ENCODE measurements around the gene IGFL4.

The IGFL4 gene

DNA sequence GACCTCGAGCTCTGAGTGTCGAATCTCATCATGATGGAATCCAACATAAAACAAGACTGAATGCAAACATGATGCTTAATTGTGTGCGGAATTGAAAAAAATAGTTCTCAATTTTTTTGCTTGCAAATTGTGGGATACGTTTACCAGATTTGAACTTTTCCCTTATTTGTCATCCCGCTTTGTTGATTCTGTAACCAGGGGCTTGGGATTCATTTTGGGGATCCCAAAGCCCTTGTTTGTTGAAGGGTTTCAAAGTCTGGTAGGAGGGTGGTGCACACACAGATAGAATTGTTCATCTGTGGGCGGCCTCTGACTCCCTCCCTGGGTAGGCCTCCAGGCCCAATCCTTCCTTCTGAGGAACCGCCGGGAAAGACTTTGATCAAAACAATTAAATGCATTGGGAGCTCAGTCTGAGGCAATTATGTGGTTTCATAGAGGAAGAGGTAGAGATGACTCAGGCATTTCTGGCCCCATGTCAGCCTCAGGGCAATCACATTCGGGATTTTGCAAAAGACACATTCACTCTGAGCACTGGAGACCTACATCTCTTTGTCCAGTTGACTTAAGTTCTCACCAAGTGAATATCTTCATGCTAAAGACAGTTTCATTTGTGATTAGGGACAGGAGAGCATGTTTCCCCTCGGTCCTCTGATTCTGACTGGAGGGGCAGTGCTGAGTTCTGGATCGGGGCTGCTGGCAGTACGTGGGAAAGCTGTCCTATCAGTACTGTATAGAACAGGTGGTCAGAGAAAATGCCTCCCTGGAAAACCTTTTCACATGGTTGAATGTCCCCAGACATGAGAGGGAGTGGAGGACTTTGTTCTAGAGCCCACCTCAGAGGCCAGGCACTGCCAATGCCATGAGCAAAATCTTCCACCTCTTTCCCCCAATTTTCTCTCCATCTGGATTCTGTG lies 27.8 kb upstream of the IGFL4 start (continued):
- TF ChIP-seq, protein P1, sequence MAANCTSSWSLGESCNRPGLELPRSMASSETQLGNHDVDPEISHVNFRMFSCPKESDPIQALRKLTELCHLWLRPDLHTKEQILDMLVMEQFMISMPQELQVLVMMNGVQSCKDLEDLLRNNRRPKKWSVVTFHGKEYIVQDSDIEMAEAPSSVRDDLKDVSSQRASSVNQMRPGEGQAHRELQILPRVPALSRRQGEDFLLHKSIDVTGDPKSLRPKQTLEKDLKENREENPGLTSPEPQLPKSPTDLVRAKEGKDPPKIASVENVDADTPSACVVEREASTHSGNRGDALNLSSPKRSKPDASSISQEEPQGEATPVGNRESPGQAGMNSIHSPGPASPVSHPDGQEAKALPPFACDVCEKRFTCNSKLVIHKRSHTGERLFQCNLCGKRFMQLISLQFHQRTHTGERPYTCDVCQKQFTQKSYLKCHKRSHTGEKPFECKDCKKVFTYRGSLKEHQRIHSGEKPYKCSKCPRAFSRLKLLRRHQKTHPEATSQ (tag by site-specific recombination; IDR thresholded peaks at IDR 0.05): no peak
- TF ChIP-seq CTCF (tag by site-specific recombination; IDR thresholded peaks at IDR 0.05): no peak
- no peak for TF ChIP-seq TRIM28 (IDR thresholded peaks at IDR 0.05; ENCODE audit: borderline replicate concordance, low read length)
- TF ChIP-seq KLF16 (tag by site-specific recombination; IDR thresholded peaks at IDR 0.05): no peak
- peak; percentile 48 for TF ChIP-seq ZBTB17 (tag by site-specific recombination; IDR thresholded peaks at IDR 0.05)
- TF ChIP-seq ZNF777 (tag by site-specific recombination; IDR thresholded peaks at IDR 0.05; ENCODE audit: borderline replicate concordance): no peak
- no peak for TF ChIP-seq ZNF48 (tag by site-specific recombination; IDR thresholded peaks at IDR 0.05)
- no peak for TF ChIP-seq ZNF548 (tag by site-specific recombination; IDR thresholded peaks at IDR 0.05)
- TF ChIP-seq ZNF658 (tag by site-specific recombination; IDR thresholded peaks at IDR 0.05): no peak
- no peak for TF ChIP-seq ZNF10 (tag by site-specific recombination; IDR thresholded peaks at IDR 0.05)
- no peak for TF ChIP-seq ZNF2 (tag by site-specific recombination; IDR thresholded peaks at IDR 0.05)
- no peak for TF ChIP-seq ZNF23 (tag by site-specific recombination; IDR thresholded peaks at IDR 0.05; ENCODE audit: borderline replicate concordance)
- TF ChIP-seq, protein P2, sequence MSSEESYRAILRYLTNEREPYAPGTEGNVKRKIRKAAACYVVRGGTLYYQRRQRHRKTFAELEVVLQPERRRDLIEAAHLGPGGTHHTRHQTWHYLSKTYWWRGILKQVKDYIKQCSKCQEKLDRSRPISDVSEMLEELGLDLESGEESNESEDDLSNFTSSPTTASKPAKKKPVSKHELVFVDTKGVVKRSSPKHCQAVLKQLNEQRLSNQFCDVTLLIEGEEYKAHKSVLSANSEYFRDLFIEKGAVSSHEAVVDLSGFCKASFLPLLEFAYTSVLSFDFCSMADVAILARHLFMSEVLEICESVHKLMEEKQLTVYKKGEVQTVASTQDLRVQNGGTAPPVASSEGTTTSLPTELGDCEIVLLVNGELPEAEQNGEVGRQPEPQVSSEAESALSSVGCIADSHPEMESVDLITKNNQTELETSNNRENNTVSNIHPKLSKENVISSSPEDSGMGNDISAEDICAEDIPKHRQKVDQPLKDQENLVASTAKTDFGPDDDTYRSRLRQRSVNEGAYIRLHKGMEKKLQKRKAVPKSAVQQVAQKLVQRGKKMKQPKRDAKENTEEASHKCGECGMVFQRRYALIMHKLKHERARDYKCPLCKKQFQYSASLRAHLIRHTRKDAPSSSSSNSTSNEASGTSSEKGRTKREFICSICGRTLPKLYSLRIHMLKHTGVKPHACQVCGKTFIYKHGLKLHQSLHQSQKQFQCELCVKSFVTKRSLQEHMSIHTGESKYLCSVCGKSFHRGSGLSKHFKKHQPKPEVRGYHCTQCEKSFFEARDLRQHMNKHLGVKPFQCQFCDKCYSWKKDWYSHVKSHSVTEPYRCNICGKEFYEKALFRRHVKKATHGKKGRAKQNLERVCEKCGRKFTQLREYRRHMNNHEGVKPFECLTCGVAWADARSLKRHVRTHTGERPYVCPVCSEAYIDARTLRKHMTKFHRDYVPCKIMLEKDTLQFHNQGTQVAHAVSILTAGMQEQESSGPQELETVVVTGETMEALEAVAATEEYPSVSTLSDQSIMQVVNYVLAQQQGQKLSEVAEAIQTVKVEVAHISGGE (tag by site-specific recombination; conservative IDR thresholded peaks at IDR 0.05; ENCODE audit: low read depth): no peak
- no peak for TF ChIP-seq ZNF558 (tag by site-specific recombination; IDR thresholded peaks at IDR 0.05)
- TF ChIP-seq, protein P3, sequence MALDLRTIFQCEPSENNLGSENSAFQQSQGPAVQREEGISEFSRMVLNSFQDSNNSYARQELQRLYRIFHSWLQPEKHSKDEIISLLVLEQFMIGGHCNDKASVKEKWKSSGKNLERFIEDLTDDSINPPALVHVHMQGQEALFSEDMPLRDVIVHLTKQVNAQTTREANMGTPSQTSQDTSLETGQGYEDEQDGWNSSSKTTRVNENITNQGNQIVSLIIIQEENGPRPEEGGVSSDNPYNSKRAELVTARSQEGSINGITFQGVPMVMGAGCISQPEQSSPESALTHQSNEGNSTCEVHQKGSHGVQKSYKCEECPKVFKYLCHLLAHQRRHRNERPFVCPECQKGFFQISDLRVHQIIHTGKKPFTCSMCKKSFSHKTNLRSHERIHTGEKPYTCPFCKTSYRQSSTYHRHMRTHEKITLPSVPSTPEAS (tag by site-specific recombination; IDR thresholded peaks at IDR 0.05): 0 out of 2 replicates have a peak, but pooled peaks have one; percentile 26
- peak; percentile 45; the same call in 1 of the 2 replicates for TF ChIP-seq ZFP37 (tag by site-specific recombination; IDR thresholded peaks at IDR 0.05)
- TF ChIP-seq ZNF426 (tag by site-specific recombination; IDR thresholded peaks at IDR 0.05): no peak
- TF ChIP-seq EGR2 (tag by site-specific recombination; IDR thresholded peaks at IDR 0.05; ENCODE audit: low read depth): no peak
- no peak for TF ChIP-seq SP2 (tag by site-specific recombination; IDR thresholded peaks at IDR 0.05)
- no peak for TF ChIP-seq REPIN1 (tag by site-specific recombination; IDR thresholded peaks at IDR 0.05; ENCODE audit: low read depth)
- peak; percentile 71 for TF ChIP-seq ZNF24 (tag by site-specific recombination; IDR thresholded peaks at IDR 0.05)
- TF ChIP-seq ZFHX2 (tag by site-specific recombination; conservative IDR thresholded peaks at IDR 0.05): peak; percentile 70
- TF ChIP-seq ZNF626 (tag by site-specific recombination; IDR thresholded peaks at IDR 0.05): no peak
- no peak for TF ChIP-seq ZNF404 (tag by site-specific recombination; IDR thresholded peaks at IDR 0.05)
- TF ChIP-seq ZFP3 (tag by site-specific recombination; IDR thresholded peaks at IDR 0.05; ENCODE audit: low read depth): no peak
- no peak for TF ChIP-seq ZNF747 (tag by site-specific recombination; IDR thresholded peaks at IDR 0.05)
- TF ChIP-seq ZNF677 (tag by site-specific recombination; IDR thresholded peaks at IDR 0.05): no peak
- no peak for TF ChIP-seq ZNF585B (tag by site-specific recombination; IDR thresholded peaks at IDR 0.05)
- peak; percentile 34; the same call in 1 of the 2 replicates for TF ChIP-seq ZBTB20 (tag by site-specific recombination; IDR thresholded peaks at IDR 0.05)
- 0 out of 2 replicates have a peak, but pooled peaks have one; percentile 24 for TF ChIP-seq MZF1 (tag by site-specific recombination; IDR thresholded peaks at IDR 0.05; ENCODE audit: borderline replicate concordance)
- TF ChIP-seq ZNF202 (tag by site-specific recombination; IDR thresholded peaks at IDR 0.05; ENCODE audit: borderline replicate concordance): no peak
- no peak for TF ChIP-seq GLI2 (tag by site-specific recombination; IDR thresholded peaks at IDR 0.05; ENCODE audit: borderline replicate concordance, low read depth)
- no peak for TF ChIP-seq ZNF664 (tag by site-specific recombination; IDR thresholded peaks at IDR 0.05)
- TF ChIP-seq ZNF416 (tag by site-specific recombination; IDR thresholded peaks at IDR 0.05): no peak
